ENCODE measurements around the gene NARS2. TPM values are rescaled to one million over a fixed set of nuclear protein-coding genes. Genes with fewer than 3 reads are reported as not detected.
A peak's percentile ranks its signal among the peaks of the same experiment; 100 is the strongest.

Gene NARS2
- total RNA-seq, 1 donor from 2014 or later: 16.2 TPM

DNA sequence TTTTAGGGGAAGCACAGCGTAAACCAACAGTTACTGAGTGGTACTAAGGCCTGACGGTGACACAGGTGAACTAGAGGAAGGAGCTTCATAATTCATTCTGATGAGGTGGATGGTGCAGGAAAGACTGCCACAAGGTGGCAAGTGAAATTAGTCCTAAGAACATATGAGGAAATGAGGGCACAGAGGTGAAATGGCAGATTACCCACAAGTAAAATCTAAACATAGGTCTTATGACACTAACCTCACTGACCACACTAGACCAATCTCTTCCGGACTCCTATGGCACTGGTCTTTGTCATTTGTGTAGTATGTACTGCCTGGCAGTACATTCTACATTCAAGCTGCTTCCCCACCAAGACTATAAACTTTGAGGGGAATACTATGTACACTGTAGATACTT is 177.3 kb downstream of the NARS2 start:
- Mint-ChIP-seq H3K27ac (ENCODE audit: unreplicated experiment) (no peak overlapping the region), H3K36me3 (ENCODE audit: low read depth, unreplicated experiment) (peaks cover 12% of the 10 kb centered on the region), H3K27me3 (ENCODE audit: unreplicated experiment) (peaks cover 1% of the 10 kb centered on the region), H3K4me3 (ENCODE audit: unreplicated experiment) (no peak overlapping the region), H3K4me1 (ENCODE audit: unreplicated experiment) (peaks cover 37% of the 10 kb centered on the region), H3K9me3 (ENCODE audit: unreplicated experiment) (no peaks in the 10 kb centered on the region)
- TF ChIP-seq, protein P1, sequence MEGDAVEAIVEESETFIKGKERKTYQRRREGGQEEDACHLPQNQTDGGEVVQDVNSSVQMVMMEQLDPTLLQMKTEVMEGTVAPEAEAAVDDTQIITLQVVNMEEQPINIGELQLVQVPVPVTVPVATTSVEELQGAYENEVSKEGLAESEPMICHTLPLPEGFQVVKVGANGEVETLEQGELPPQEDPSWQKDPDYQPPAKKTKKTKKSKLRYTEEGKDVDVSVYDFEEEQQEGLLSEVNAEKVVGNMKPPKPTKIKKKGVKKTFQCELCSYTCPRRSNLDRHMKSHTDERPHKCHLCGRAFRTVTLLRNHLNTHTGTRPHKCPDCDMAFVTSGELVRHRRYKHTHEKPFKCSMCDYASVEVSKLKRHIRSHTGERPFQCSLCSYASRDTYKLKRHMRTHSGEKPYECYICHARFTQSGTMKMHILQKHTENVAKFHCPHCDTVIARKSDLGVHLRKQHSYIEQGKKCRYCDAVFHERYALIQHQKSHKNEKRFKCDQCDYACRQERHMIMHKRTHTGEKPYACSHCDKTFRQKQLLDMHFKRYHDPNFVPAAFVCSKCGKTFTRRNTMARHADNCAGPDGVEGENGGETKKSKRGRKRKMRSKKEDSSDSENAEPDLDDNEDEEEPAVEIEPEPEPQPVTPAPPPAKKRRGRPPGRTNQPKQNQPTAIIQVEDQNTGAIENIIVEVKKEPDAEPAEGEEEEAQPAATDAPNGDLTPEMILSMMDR (IDR thresholded peaks at IDR 0.05; ENCODE audit: unreplicated experiment): no peak
- no peak for DNase-seq (ENCODE audit: low spot score)

DNA sequence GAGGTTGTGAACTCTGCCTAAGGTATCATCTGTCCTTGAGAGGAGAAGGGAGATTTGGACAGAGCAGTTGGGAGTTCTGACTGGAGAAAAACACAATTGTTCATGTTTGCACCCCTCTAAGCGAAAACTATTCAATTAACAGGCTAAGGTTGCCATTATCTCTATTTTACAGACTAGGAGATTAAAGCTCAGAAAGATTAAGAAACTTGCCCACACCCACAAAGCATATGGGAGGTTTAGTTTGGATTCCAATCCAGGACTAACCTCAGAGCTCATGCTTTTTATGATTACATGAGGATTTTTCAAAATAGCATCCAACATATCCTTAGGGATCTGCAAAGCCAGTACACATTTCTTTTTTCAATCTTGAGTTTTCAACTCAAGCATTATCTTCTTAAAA is 179.1 kb downstream of the NARS2 start:
- no peak overlapping the region for H3K4me3 Mint-ChIP-seq (ENCODE audit: unreplicated experiment)
- H3K4me1 Mint-ChIP-seq (ENCODE audit: unreplicated experiment): peaks cover 39% of the 10 kb centered on the region
- H3K27me3 Mint-ChIP-seq (ENCODE audit: unreplicated experiment): no peaks in the 10 kb centered on the region
- TF ChIP-seq, protein P1 (IDR thresholded peaks at IDR 0.05; ENCODE audit: unreplicated experiment): no peak
- H3K9me3 Mint-ChIP-seq (ENCODE audit: unreplicated experiment): no peaks in the 10 kb centered on the region
- H3K27ac Mint-ChIP-seq (ENCODE audit: unreplicated experiment): no peak overlapping the region
- no peak for DNase-seq (ENCODE audit: low spot score)
- peaks cover 12% of the 10 kb centered on the region for H3K36me3 Mint-ChIP-seq (ENCODE audit: low read depth, unreplicated experiment)

DNA sequence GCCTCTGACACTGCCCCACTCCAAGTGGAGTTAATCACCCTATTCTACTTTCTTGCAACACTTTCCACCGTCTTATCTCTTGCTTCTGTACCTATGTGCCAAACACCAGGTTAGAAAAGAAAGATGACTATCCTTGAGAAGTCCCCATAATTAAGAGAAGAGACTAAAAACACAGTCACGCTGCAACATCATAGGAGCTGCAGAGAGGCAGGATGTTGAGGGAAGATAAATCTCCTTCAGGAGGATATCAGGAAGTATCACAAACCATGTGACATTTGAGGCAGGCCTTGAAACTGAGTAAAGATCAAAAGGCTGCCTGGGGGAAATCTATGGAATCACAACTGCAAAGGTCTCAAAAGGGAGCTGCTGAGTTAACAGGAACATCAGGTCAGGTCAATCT is 181.8 kb downstream of the NARS2 start:
- DNase-seq (ENCODE audit: low spot score): no peak
- no peak overlapping the region for H3K4me3 Mint-ChIP-seq (ENCODE audit: unreplicated experiment)
- peaks cover 13% of the 10 kb centered on the region for H3K36me3 Mint-ChIP-seq (ENCODE audit: low read depth, unreplicated experiment)
- H3K4me1 Mint-ChIP-seq (ENCODE audit: unreplicated experiment): peaks cover 33% of the 10 kb centered on the region
- peak overlapping the region; percentile 38 for H3K27ac Mint-ChIP-seq (ENCODE audit: unreplicated experiment)
- H3K9me3 Mint-ChIP-seq (ENCODE audit: unreplicated experiment): no peaks in the 10 kb centered on the region
- TF ChIP-seq, protein P1 (IDR thresholded peaks at IDR 0.05; ENCODE audit: unreplicated experiment): no peak
- peaks cover 2% of the 10 kb centered on the region for H3K27me3 Mint-ChIP-seq (ENCODE audit: unreplicated experiment)

DNA sequence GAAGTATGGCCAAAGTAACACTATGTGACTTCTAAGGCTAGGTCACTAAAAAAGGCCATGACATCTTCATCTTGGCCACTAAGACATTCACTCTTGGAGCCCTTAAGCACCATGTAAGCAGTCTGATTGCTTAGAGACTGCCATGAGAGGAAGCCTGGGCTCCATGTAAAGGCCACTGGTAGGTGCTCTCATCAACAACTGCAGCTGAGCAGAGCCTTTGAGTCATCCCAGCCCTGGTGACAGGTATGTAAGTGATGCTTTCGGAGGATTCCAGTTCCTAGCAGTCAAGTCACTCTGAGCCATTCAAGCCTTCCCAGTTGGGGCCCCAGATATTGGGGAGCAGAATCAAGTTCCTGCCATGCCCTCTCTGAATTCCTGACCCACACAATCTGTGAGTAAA is 183.2 kb downstream of the NARS2 start:
- H3K27ac Mint-ChIP-seq (ENCODE audit: unreplicated experiment): no peak overlapping the region
- H3K27me3 Mint-ChIP-seq (ENCODE audit: unreplicated experiment): peaks cover 2% of the 10 kb centered on the region
- H3K4me3 Mint-ChIP-seq (ENCODE audit: unreplicated experiment): no peak overlapping the region
- H3K9me3 Mint-ChIP-seq (ENCODE audit: unreplicated experiment): no peaks in the 10 kb centered on the region
- no peak for DNase-seq (ENCODE audit: low spot score)
- peaks cover 13% of the 10 kb centered on the region for H3K36me3 Mint-ChIP-seq (ENCODE audit: low read depth, unreplicated experiment)
- TF ChIP-seq, protein P1 (IDR thresholded peaks at IDR 0.05; ENCODE audit: unreplicated experiment): no peak
- H3K4me1 Mint-ChIP-seq (ENCODE audit: unreplicated experiment): peaks cover 38% of the 10 kb centered on the region

DNA sequence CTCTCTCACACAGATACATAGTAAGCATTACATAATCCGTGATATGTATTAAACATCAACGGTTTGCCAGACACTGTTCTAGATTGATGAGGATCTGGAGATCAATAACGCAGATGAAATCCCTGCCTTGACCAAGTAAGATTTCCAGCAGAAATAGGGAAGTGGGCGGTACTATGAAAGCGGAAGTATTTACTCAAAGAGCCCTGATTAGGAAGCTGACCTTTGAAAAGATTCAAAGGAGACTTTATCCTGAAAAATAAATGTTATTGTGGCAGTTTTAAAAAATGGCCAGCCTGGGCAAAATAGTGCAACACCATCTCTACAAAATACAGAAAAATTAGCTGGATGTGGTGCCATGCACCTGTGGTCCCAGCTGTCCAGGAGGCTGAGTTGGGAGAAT is 183.9 kb downstream of the NARS2 start:
- peaks cover 38% of the 10 kb centered on the region for H3K4me1 Mint-ChIP-seq (ENCODE audit: unreplicated experiment)
- peaks cover 13% of the 10 kb centered on the region for H3K36me3 Mint-ChIP-seq (ENCODE audit: low read depth, unreplicated experiment)
- DNase-seq (ENCODE audit: low spot score): no peak
- H3K27ac Mint-ChIP-seq (ENCODE audit: unreplicated experiment): no peak overlapping the region
- no peaks in the 10 kb centered on the region for H3K9me3 Mint-ChIP-seq (ENCODE audit: unreplicated experiment)
- TF ChIP-seq, protein P1 (IDR thresholded peaks at IDR 0.05; ENCODE audit: unreplicated experiment): no peak
- H3K27me3 Mint-ChIP-seq (ENCODE audit: unreplicated experiment): peaks cover 2% of the 10 kb centered on the region
- no peak overlapping the region for H3K4me3 Mint-ChIP-seq (ENCODE audit: unreplicated experiment)

All from endothelial cell (in vitro differentiated cells).